HG03097 (cell line): ENCODE results near the gene RNF149.
"Not testable (repeated sequence)": the region's sequence is repeated elsewhere in the genome, so short reads cannot be mapped to it uniquely, and the experiment has no call there.

ENCODE experiments used
- ATAC-seq: cut with Tn5 transposase; IDR thresholded peaks from one replicate; pipeline ENCODE4 v1.9.1; 2021; ENCODE audit not compliant: unreplicated experiment, low FRiP score

The RNF149 gene

DNA sequence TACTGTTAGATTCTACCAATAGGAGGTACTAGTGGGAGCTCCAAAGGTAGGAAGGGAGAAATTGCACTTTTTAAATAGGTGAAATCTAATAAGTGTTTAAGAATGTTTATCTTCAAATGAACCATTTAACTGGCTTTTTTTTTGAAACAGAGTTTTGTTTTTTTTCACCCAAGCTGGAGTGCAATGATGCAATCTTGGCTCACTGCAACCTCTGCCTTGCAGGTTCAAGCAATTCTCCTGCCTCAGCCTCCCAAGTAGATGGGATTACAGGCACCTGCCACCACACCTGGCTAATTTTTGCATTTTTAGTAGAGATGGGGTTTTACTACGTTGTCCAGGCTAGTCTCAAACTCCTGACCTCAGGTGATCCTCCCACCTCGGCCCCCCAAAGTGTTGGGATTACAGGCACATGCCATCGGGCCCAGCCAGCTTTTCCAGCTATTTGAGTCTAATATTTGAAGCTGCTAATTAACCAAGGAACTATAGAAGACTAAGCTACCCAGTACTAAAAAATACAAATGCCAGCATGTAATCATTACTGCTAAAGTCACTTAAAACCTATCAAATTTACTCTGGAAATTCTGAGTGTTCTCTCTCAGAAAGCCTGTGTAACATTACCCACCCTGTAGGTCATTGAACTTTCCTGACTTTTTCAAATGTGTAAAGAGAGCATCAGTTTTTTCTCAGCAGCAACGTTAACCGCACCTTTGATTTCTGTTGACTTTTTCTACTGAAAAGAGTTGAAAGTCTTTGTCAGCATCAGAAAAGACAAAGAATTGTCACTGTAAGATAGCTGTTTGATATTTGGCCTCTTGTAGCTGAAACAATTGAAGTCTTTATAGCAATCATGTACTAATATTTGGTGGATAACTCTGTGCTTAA lies 24.6 kb upstream of the RNF149 start:
- no peak for ATAC-seq

DNA sequence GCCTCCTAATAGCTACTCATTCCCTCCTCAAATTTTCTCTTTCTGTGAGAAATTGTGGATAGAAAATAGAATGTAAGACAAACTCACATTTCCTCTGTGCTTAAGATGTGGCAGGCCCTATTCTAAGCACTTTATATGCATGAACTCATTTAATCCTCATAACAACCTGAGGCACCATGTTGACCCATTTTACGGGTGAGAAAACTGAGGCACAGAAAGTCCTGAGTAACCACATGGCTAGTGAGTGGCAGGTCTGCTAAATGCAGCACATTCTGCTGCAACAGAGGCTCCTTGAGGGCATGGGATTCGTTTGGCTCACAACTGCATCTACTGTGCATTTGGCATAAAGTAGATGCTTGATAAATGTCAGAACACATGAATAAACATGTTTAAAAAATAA lies 22.7 kb upstream of the RNF149 start:
- ATAC-seq = no peak

DNA sequence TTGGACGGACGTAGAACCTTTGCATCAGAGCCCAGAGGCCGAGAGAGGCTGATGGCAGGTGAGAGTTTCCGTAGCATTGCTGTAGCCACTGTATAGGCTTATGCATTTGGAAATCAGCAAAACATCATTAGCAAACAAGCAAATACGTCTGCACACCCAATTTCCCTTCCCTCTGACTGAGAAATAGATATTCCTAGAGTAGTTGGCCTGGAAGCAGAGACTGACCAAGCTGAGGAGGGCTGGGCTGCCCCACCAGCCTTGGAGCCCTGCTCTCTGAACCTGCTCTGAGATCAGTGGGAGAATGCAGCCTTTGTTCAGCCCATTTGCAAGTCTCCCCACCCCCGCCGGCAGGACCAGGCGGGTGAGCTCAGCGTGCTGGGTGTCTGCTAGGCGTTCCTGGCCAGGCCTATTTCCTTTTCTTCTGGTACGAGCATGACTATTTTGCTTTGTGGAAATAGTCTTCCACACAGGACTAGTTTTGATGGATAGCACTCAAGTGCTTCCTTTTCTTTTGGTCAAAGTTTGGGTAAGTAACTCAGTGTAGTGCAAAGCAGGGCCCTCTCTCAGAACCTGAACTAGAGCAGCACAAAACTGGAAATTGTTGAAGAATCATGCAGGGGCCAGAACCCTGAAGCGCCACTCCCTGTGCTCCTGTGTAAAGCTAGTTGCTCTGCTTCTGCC lies 21.9 kb upstream of the RNF149 start:
- ATAC-seq = no peak

DNA sequence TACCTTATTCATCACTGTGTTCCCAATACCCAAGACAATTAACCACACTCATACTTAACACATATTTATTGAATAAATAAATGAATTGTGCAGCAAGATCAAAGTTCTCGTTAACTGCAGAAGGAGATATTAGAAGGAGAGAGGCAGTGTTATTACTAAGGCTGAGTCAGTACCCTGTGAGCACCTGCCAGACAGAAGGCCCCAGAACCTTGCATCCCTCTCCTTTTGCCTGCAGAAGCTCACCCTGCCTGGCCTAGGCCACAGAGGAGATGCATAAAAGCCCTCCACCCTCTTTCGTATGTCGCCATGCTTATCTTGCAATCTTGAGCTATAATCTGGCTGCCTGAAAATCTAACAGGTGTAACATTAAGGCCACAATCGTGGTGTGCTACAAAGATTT lies 20.5 kb upstream of the RNF149 start:
- ATAC-seq = no peak

DNA sequence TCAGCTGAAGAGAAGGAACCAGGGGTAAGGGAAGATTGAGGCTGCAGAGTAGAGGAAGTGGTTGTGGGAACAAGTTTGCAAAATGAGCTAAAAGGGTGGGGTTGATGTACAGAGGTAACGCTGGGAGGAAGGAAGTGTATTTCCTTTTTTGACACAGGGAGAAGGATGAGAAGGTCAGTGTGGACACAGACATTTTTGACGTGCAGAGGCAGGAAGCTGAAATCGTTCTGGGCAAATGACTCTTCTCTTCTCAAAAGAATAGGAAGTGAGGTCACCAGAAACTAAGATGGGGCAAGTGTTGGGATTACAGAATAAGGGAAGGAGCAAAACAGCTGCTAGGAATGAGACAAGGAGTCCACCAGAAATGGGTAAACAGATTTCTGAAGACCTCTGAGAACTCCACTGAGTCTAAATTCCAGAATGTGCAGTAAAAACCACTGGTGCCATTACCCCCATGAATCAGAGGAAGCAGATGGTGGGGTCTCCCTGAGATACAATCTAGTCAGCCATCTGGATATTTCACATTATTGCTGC lies 20.0 kb upstream of the RNF149 start:
- ATAC-seq = peak; percentile 85

DNA sequence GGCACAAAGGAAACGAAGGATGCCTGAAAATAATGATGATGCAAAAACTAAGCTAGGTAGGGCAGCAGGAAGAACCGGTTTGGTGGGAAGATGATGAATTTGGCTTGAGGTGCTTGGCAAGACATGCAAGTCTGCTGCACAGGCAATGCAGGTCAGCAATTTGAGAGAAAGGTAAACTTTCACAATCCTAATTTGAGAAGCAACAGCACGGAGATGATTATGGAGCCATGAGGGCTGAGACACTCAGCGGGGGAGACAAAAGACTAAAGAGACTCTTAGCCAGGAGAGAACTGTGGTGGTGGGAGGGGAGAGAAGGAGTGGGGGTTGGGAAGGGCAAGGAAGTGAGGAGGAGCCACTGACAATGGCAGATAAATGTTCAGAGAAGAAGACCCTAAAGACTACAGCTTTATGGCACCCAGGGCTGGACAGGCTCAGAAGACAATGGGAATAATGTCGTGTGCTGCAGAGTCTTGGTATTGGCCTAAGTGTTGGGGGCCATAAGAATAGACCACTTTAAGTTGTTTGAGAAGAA lies 19.4 kb upstream of the RNF149 start:
- ATAC-seq = no peak

DNA sequence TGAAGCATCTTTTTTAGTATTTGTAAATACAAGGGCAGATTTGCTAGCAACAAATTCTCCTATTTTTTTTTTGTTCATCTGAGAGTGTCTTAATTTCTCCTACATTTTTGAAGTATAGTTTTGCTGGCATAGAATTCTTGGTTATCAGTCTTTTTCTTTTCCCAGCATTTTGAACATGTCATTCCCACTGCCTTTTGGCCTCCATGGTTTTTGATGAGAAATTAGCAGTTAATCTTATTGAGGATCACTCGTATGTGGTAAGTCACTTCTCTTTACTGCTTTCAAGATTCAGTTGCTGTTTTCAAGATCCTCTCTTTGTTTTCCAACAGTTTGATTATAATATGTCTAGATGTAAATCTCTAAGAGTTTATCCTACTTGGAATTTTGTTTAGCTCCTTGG lies 16.9 kb upstream of the RNF149 start:
- ATAC-seq = no peak

DNA sequence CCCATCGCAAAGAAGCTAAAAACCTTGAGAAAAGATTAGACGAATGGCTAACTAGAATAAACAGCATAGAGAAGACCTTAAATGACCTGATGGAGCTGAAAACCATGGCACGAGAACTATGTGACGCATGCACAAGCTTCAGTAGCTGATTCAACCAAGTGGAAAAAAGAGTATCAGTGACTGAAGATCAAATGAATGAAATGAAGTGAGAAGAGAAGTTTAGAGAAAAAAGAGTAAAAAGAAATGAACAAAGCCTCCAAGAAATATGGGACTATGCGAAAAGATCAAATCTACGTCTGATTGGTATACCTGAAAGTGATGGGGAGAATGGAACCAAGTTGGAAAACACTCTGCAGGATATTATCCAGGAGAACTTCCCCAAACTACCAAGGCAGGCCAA lies 8.1 kb upstream of the RNF149 start:
- not testable (repeated sequence) for ATAC-seq

DNA sequence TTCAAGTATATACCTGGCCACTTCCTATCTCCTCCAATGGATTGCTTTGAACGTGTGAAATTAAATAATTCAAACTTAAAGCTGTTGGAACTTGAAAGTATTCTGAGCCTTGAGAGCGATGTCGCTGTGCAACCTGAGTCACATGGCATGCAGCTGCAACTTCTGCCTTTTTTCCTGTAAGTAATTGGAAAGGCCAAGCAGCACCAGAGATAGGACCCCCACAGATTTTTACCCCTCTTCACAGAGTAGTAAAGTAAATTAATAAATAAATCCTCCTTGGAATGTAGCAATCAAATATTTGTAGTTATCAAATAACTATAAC lies 3.2 kb upstream of the RNF149 start:
- no peak for ATAC-seq

DNA sequence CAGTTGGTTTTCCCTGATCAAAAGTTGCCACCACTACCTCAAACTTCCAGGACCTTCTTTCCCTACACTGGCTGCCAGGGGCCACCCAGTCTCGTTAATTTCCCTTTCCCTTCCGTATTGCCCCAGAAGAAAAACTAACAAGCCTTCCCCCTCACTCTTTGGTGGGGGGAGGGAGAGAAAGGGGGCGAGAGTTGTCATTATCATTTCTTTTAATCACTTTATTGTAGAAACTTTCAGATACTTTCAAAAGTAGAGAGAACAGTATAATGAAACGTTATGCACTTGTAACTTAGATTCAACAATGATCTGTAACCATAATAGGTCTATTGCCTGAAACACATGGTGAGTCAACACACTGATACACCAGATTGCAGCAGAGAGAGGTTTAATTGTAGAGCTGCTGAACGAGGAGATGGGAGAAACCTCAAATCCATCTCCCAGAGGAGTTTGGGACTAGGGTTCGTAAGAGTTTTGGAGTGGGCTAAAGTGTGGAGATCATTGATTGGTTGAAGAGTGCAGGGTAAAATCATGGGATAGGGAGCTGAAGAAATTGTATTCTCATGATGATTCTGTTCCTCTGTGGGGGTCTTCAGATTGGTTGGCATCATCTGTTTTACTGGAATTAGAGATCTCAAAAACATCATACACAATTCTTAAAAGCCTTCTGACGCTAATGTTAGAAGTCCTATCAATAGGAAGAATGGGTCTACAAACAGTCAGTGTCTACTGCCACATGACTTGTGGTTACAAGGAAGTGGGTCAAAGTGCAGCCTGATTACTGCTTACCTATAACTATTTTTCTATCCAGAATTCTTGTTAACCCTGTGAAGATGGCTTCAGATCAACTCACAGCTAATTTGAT lies 2.6 kb upstream of the RNF149 start:
- no peak for ATAC-seq

DNA sequence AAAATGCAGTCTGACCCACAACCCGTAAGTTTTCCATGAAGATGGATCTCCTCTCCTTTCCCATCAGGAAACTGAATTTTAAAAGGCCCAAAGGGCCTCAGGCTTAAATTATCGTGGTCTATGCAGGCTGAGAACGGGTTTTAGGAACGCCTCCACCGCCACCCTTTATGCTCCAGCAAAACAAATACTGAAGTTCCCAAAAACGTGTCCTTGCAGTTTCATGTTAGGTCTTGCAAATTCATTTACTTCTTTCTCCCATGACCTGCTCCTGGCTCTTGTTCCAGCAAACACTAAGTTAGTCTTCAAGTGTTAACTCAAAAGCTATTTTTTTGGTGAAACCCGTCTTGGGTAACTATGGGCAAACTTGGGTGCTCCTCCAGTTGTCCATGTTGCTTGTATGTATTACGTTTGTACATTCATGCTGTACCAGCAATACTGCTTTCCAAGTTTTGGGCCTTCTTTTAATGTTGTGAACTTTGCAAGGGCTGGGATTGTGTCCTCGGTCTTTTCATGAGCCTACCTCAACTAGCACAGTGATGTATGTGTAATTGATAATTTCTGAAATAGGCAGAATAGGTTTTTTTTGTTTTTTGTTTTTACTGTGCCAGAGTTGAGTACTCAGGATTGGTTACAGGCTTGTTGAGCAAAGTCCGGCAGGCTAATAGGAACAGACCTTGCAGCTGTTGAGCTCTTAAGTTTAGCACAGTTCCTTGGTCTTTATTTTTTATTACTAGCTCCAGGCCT lies 1.8 kb upstream of the RNF149 start:
- ATAC-seq = no peak

DNA sequence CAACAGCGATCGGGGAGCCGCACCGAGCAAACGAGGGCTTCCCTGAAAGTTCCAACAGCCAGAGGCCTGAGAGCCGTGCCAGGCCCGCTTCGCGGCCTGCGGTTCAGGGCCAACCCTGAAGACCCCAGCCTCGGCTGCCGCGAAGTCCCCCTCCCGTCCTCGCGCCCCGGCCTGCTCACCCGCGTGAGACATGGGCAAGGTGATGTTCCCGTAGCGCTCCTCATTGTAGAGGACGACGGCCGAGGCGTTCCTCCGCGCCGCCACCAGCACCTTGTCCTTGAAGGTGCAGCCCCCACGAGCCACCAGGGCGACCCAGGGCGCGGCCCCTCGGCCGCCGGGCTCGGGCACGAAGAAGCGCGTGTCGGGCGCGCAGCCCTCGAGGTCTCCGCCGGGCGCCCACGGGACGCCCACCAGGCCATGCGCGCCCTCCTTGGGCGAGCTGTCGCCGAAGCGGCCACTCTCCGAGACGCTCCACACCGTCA lies 510 bp downstream of the RNF149 start:
- peak; percentile 17 for ATAC-seq

DNA sequence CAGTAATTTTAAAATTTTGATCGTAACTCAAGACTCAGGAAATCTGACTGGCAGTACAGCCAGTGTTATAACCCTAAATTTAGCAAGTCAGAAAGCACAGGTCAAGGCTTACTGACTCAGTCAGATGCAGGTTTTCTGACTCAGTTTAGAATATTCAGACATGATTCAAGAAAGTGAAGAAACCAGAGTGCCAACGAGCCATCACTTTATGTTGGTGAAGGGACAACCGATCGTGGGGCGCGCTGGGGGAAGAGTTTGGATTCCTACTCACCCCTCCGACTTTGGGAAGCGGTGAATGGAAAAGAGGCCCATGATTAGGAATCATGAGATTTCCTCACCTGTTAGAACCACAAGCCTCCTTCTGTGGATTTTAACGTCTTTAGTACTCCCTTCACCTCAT lies 998 bp downstream of the RNF149 start:
- ATAC-seq = no peak

DNA sequence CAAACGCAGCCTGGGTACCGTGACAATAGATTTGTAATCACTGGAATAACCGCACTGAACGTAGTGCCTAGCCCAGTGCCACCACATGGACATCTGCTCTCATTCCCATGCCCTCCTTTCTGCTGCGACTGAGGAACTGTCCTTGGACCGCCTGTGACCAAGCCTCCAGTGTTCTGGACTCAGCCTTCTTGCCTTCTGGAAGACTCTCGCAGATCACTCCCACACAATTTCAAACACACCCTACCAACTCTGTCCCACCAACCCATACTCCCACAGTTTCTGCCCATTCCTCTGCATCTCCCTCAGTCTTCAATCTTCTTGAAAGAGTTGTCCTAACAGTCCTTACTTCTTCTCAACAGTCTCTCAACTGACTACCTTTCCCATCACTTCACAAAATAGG lies 2.1 kb downstream of the RNF149 start:
- peak; percentile 0 for ATAC-seq

DNA sequence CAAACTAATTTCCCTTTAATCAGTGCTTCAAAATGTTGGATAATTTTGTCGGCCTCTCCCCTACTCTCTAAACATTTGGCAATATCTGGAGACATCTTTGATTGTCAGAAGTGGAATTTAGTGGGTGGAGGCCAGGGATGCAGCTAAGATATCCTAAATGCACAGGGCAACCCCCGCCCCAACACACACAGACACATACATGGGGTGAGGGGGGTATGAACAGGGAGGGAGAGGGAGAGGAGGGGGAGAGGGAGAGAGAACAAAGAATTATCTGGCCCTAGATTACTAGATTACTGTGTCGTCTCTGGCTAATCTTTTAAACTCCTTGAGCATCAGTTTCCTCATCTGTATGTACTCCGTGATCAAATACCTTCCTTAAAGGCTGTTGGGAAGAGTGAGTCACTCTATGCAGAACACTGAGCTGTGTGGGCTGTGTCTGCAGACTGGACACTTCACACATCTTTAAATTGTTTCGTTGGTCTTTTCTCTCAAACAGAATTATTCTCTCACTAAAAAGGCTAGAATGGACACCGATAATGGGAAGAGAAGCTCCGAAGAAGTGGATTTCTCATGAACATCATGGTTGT lies 2.9 kb downstream of the RNF149 start:
- ATAC-seq = no peak

DNA sequence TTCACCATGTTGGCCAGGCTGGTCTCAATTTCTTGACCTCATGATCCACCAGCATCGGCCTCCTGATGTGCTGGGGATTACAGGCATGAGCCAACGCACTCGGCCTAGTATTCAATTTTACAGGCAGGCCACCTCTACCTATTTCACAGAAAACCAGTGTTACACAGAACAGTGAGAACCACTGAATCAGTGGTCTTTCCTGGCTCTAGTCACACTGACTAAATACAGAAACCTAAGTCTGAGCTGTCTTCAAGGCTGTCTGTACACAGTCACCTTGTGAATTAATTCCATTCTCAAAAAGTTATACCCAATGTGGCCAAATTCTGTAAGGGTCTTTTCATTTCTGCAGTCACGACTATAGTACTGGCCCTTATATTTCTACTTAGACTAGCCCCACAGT lies 3.5 kb downstream of the RNF149 start:
- no peak for ATAC-seq

DNA sequence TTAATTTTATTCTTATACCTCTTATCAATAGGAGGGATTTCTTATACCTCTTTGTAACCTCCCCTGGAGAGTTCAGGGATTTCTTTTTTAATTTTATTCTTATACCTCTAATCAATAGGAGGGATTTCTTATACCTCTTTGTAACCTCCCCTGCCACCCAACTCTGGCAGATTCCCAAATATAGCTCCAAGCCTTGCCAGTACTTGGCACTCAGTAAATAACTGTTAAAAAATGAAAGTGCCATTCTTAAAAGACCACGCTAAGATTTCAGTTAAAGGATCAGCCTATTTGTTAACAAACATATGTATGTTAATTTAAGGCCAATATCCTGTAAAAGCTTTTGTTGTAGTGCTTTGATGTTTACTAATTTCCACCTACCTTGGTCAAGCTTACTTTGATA lies 4.8 kb downstream of the RNF149 start:
- ATAC-seq = no peak

DNA sequence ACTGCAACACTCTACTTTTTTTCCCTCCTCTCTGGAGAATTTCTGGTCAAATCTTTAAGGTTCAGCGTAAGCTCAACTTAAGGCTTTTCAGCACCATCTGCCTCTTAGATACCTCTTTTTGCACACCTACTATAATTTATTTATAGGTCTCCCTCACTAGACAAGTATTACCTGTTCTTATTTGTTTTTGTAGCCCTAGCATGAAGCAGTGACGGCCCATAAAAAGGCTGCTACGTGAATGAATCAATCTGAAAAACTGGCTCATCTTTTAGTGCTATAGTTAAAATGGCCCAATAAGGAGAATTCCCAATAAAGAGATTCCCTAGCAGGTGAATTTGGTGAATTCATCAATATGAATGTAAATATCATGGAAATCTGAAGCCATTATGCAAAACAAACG lies 6.5 kb downstream of the RNF149 start:
- ATAC-seq = no peak

DNA sequence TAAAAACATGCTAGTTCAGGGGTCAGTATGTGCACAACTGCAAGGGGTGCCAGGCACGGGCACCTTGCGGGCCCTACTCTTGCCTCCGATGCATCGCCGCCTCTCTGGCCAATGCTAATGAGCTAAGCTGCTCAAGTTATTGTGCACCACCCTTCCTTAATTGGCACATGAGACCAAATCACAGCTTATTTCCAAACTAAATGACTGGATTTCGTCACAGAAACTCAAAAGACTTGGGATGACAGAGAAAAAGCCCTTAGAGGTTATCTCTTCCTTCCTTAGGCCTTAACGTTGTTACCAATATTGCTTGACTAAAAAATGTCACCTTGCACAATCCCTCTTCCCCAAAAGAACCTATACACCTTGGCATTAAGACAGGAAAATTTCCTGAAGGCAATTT lies 7.7 kb downstream of the RNF149 start:
- no peak for ATAC-seq

DNA sequence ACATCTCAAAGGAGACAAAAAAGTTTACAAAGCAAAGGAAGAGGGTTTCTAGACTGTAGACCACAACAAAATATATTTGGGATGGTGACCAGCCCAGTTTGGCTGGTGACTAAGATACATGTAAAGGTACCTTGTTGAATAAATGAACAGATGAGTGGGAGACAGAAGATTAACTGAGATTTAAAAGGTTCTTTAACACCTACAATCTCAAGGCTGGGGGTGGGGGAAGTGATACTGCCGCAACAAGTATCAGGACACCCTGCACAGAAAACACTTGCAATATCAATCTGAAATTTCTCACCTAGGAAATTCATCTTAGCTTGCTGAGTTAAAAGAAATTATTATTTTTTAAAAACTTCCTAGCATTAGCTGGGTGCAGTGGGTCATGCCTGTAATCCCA lies 8.3 kb downstream of the RNF149 start:
- no peak for ATAC-seq
